ENCODE data around the gene FOXJ3.

- TF ChIP-seq CTCF (IDR thresholded peaks at IDR 0.05) (no peak), POLR2A (IDR thresholded peaks at IDR 0.05) (no peak)
Observed at GRCh38 chr1:42167611-42168390, 167.2 kb downstream of the FOXJ3 start.

Data from uterus (tissue), 2 donors.